ENCODE measurements around the gene EML6.
"Not testable (repeated sequence)": the region's sequence is repeated elsewhere in the genome, so short reads cannot be mapped to it uniquely, and the experiment has no call there.

Gene EML6

DNA sequence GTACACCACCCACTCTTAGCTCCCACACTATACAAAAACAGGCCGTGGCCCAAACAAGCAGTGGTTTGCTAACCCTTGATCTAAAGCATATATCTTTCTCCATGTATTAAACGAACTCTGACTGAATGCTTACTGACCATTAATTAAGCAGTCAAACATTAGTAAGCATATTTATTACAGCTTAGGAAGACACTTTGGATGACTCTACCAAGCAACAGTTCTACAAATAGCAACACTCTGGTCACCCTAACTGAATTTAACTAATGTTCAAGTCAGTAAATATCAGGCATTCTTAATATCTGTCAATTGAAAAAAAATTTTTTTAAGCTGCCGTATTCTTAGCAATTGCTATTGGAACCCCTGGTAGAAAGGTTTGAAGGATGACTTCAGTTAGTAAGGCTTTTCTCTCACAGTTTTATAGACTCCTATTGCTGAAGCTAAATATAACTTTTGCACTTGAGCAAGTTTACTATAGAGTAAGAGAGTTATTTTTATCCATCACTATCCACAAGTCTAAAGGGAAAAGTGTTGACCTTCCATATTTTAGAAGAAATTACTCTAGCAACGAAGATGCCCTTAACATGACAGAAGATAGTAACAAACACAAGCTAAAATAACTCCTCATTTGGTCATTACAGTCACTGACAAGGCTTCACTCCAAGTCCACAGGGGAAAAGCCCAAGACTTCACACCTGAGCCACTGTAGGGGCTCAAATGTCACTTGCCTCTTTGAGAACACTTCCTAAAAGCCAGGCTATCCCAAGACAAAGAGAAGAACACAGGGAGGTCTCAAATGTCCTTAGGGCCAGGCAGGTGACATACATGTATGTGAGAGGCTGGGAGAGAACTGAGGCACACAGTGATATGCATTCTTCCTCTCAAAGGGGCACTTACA lies 252.4 kb downstream of the EML6 start:
- no peak for DNase-seq

DNA sequence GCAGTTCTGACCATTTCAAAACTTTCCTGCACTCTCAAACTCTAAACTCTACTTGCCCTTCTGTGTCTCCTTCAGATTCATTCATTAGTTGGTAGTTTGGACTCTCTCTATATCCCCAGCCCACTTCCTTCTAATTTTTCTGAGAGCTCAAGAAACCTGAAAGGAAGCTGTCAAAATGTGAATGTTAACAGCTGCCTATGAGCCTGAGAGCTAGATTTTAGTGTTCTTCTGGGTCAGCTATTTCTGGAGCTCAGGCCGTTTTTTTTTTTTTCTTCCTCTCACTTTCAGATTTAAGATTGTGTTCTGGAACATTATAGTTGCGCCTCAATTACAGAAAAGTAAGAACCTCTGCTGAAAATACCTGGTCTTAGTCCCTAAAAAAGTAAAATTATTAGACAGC lies 253.7 kb downstream of the EML6 start:
- DNase-seq, result no peak

DNA sequence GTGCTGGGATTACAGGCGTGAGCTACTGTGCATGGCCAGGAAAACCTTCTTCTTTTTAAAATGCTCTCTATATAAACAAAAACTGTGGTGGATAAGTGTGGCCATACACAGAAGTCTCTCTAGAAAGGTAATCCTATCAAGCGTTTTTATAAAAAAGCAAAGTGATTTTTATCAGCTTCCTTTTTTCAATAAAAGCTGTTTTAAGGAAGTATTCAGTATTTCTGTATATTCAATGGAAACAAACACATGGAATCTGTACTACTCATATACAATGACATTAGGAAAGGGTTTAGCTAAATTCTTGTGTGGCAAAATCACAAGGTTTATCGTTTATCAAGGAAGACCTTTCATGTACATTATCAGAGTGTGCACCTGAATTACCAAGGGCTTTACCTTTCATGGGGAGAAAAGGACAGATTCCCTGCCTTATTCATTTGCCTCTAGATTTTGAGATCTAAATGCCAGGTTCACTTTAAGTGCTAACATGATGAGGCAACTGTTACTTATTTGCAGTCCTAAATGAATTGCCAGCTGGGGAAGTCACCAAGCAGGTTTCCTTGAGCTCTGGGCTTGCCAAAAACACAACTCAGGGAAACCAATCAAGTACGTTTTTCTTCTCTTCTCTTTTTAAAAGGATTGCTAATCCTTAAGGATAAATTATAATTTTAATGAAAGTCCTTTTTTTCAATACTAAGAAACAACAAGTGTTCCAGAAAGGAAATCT lies 256.0 kb downstream of the EML6 start:
- no peak for DNase-seq

DNA sequence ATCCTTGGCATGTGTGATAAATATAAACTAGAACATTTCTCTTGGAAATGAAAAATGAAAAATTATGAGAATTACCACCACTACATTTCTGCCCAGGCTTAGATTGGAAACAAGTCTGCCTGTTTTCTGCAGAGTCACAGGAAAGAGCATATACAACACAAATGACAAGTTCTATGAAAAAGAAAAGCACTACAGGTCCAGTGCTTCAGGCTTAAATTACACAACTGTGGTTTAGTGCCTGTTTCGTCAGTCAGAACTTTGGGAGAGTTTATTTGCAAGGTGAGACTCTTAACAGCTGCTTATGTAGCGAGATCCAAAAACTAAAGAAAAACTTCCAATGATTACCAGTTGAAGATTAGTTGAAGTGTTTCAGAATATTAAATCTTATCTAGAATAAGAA lies 257.9 kb downstream of the EML6 start:
- no peak for DNase-seq

DNA sequence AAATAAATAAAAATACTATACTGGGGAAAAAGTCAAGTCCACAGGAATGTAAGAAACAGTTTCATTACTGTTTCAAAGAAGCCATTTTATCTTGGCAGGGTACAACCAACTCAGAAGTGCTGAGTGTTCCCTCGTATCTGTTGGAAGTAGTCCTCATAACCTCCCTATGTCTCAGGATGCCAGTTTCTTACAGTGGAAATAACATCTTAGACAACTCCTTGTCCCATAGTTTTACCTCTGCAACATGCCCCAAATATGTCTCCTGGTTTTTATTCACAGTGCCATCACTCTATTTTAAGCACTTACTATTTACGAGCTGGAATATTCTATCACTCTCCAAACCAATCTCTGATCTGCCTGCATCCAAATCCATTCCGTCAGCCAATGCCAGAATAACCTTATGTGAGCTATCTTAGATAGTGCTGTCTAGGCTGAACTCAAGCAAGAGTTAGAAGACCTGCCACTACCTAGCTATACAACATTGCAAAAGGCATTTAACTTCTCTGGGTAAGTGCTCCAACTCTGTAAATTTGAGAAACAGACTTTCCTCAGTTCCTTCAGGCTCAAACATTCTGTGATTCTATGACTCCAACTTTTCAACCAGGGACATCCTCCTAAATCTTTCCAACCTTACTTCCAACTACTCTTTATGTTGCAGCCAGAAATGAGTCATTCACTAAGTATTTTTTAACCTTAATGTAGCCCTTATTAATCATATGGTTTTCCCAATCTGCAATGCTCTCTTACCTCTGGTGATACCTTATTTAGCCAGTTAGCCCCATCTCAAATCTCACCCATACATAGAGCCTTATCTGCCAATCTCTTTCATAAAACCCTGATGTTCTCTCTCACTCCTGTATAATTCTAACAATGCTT lies 260.1 kb downstream of the EML6 start:
- DNase-seq, result no peak

DNA sequence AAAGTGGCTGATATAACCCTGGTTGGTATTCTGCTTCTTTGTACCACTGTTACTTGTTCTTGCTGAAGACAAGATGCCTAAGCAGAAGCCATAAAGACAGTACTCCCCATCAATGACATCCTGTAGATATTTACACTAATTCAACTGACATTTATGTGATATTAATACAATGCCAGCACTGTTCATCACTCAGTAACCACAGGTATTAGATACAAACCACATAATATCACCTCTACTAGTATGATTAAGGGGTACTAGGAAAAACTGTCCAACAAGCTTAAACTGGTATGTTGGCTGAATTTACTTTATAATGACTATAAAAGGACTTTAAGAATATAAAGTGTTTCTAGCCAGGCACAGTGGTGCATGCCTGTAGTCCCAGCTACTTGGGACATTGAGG lies 261.0 kb downstream of the EML6 start:
- DNase-seq, result no peak

DNA sequence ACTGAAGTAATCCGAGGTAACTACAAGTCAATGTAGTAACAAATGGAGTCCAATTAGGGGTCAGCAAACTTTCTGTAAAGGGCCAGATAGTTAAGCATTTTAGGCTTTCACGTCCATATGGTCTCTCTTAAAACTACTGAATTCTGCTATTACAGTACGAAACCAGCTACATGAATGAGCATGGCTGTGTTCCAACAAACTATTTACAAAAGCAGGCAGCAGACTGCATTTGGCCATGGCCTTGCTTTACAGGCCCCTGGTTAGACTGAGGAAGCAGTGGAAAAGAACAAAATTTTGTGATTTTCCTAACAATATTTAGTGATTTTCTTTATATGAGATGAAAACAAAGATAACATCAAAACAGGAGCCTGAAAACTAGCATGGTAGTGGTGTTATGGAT lies 262.8 kb downstream of the EML6 start:
- DNase-seq, result no peak

DNA sequence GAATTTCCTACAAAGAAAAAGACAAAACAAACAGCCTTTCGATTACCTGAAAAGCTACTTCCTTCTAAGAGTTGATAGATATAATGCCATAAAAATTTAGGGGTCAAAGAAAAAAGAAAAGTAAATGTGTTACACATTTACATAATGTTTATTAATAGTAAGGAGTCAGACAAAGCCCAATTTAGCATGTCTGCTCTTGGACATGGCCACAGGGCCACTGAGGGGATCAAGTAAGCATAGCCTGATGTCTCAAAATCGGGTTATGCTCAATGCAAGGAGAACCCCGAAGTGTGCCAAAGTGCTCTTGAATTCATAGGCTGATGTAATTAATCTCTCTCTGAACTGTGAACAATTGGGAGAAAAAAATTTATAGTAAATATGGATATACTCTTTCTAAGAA lies 265.1 kb downstream of the EML6 start:
- DNase-seq, result no peak

DNA sequence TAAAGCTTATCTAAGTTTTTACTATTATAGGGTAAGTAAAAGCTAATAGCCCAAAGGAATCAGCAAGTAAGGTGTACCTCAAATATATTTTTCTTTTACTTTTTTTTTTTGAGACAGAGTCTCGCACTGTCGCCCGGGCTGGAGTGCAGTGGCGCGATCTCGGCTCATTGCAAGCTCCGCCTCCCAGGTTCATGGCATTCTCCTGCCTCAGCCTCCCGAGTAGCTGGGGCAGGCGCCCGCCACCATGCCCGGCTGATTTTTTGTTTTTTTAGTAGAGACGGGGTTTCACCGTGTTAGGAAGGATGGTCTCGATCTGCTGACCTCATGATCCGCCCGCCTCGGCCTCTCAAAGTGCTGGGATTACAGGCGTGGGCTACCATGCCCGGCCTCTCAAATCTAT lies 267.2 kb downstream of the EML6 start:
- not testable (repeated sequence) for DNase-seq

DNA sequence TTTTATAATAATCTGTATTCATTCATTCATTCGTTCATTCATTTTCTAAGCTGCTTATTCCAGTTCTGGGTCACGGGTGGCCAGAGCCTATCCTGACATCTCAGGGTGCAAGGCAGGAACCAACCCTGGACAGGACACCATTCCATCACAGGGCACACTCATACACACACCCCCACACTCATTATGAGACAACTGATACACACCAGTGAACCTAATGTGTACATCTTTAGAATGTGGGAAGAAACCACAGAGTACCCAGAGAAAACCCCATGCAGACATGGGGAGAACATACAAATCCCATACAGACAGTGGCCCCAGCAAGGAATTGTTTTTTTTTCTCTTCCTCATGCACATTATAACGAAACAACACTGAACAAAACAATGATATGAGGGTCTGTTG lies 272.1 kb downstream of the EML6 start:
- no peak for DNase-seq

DNA sequence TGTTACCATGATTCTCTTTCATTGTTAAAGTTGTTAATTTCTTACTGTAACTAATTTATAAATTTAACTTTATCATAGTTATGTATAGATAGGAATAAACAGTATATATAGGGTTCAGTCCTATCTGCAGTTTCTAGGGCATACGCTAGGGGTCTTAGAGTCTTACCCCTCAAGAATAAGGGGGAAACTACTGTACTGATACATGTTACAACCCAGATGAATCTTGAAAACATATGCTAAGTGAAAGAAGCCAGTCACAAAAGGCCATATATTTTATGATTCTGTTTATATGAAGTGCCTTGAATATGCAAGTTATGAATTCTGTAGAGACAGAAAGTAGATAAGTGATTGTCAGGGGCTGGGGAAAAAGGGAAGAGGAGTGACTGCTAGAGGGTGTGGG lies 274.4 kb downstream of the EML6 start:
- DNase-seq, result no peak

DNA sequence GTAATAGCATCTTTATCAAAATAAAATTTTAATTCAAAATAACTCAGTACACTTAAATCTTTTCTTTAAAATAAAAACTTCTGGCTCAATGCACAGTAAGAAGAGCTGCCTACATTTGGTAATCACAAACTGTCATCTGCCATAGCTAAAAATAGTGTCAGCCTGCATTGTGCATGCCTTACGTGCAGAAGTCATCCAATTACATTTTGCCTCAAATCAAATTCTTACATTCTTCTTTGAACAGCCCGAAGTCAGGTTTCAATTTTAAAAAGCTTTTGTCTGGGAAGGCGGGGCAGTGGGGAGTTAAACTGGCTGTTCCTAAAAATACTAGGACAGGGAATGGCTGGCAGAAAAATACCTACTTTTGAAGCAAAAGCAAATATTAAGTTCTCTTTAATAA lies 275.7 kb downstream of the EML6 start:
- DNase-seq, result peak; percentile 27

DNA sequence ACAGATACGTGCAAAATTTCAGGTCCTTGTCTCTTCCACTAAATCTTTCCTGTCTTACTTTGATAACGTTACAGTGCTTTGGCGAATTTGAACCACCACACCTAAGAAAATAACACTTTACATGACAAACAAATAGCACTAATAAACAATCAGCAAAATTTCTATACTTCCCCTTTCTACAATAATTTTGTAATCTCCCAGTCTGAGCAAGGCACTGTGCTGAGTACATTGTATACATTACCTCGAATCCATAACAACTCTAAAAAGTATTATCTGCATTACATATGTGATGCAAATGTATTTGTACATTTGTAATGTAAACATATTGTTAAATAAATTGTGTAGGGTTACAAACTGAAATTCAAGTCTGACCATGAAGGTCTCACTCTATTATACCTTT lies 276.9 kb downstream of the EML6 start:
- DNase-seq, result no peak

DNA sequence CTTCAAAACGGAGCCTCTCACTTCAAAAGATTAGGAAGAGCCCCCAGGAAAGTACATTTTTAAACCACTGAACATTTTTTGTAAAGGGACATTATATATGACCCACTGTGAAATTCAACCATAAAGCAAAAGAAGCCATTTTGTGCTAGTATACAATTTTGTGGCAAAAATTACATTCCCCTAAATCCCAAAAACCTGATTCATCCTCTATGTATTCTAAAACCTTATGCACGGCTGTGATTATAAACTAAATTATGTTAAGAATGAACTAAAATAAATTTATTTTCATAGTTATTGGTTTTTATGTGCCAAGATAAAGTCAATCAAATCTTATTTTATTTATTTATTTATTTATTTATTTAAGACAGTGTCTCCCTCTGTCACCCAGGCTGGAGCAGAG lies 278.3 kb downstream of the EML6 start:
- no peak for DNase-seq

DNA sequence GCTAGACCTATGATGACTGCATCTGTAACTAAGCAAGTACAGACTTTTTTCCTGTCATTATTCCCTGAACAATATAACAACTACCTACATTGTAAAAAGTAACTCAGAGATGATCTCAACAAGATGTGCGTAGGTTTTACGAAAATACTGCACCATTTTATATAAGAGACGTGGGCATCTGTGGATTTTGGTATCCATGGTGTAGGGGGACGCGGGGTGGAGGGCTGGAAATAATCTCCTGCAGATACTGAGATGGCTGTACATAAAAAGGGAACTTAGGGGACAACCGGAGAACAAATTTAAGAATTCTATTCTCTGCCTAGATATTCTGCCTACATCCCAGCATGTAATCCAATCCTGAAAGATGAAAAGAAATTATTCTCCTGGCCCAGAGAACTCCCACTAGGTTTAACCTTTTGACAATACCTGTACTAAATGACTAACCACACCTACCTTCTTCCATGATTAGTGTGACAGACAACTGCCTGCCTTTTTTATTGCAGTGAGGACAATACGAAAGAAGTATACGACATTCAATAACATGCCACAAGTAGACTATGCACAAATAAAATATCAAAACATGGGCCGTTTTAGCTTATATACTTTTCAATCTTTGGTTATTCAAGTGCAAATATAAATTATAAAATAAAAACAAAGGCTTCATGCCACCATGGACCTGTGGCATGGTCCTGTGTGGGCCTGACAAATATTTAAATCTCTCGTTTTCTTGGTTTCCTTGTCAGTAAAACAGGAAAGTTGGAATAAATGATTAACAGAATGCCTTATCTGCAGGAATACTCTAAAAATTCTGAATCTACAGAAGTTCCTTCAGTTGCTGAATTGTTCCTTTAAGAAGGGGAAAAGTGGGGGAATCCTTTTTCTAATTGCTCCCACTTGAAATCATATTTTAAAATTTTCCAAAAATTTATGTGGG lies 280.5 kb downstream of the EML6 start:
- DNase-seq, result no peak

DNA sequence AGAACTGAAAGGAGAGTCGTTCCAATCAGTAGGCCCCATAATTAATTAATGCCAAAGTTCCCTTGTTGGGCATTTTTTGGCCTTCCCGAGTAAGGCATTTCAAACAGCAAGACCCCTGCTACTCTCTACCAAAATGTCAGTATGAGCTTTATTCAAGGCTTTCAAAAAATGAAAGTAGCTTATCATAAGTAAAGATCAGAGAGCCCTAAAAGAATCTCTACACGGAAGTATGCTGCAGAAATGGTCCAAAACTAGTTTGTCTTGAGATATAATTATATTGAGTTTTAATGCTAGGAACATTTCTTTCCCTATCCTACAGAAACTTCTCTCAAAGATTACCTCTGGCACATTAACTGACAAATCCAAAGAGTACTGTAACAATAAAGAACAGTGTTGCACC lies 282.8 kb downstream of the EML6 start:
- DNase-seq, result no peak

DNA sequence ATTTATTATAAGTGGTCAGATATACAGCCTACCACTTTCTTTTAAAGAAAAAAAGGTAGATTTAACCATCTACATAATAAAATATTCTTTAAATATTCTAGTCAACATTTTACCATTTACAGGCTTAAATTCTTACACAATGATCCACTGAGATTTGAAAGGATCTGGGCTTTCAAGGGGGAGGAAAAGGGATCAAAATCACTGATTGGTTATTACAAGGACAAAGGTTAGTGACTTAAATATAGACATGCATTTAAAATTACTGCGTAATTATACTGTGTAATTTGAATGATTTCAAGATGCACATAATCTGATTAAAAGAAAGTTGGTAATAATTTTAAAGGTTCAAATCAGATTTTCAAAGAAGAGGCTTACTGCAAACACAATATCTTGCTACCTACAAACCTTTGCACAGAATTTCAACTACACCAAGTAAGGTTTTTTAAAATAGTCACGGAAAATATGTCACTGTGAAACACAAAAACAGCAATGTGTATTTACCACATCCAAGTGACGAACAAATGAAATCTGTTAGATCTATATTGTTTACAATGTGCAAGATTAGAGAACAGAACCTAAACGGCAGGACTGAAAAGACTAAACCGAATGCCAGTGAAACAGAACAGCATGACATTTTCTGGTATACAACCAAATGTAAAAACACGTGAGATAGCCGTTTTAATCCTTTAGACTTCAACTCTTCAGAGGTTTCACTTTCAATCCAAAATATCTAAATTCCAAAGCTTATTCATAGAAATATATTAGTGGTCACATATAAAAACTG lies 286.0 kb downstream of the EML6 start:
- no peak for DNase-seq

DNA sequence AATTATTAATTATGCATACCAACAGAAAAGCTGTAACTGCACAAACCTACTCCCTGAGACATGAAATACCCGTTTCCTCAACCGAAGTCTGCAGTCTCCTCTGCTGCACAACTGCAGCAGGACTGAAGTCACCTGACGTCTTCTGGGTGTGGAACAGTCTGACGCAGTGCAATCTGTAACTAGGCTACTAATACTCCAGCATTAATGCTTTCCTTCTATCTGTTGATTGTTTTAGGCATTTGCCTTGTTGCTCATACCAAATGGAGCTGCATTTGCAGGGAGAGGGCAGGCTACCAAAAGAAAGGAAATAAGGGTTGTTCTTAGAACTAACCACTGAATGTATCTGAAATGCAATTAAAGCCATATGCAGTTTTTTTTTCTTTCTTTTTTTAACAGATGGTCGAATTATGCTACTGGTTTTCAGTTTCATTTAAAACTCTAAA lies 286.7 kb downstream of the EML6 start:
- DNase-seq, result no peak

DNA sequence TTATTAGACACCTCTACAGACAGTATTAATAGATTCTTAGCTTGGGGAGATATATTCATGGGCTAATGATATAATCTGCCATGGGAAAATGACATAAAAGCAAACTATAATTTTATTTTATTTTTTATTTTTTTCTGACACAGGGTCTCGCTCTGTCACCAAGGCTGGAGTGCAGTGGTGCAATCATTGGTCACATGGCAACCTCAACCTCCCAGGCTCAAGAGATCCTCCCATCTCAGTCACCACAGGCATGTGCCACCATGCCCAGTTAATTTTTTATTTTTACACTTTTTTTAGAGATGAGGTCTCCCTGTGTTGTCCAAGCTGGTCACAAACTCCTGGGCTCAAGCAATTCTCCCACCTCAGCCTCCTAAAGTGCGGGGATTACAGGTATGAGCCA lies 287.5 kb downstream of the EML6 start:
- no peak for DNase-seq

DNA sequence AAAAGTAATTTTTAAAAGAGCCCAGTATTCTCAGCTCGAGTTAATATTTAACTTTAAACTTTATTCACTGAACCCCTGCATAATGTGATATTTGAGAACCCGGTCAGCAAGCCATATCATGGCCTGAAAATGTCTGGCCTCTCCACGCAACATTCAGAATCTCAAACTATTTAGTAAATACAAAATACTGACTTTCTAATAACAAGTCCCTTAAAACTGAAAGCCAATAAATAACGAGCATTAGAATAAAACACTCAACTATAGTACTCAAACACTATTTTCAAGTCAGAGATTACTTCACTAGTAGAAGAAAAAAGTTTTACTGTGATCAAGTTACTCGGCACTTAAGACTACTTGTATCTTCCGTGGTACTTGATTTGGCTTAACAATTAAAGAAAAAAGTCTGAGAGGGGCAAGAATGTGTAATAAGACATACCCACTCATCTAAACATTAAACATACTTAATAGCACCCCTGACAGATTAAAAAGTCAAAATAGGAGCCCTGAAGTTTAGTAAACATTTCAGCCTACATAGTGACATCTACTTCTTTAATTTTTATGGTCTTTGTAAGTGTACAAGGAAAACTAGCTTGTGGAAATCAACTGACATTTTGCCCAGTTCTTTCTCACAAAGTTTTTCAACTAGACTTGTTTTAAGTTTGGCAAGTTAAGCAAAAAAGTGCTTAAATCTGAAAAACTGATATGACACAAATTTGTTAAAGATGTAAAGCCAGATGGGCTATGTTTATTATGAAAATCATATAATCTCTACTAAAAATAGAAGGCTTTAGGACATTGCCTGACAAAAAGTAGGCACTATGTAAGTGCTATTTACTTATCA lies 288.6 kb downstream of the EML6 start:
- DNase-seq, result no peak

All from amniotic stem cell (primary cell).